ENCODE measurements around the gene FAM72A.
"Not testable (repeated sequence)": the region's sequence is repeated elsewhere in the genome, so short reads cannot be mapped to it uniquely, and the experiment has no call there.

- TF ChIP-seq POLR2A, CTCF (IDR thresholded peaks at IDR 0.05): not testable (repeated sequence)
Observed at GRCh38 chr1:206178061-206178989, 24.3 kb downstream of the FAM72A start.
